HG03520 (cell line): ENCODE measurements around the gene FOXD4.
A peak's percentile ranks its signal among the peaks of the same experiment; 100 is the strongest.
"Not testable (repeated sequence)": the region's sequence is repeated elsewhere in the genome, so short reads cannot be mapped to it uniquely, and the experiment has no call there.

ENCODE experiments used
- ATAC-seq: cut with Tn5 transposase; IDR thresholded peaks from one replicate; pipeline ENCODE4 v1.9.1; 2021; ENCODE audit warnings: mild to moderate bottlenecking, moderate library complexity; ENCODE audit not compliant: unreplicated experiment

Gene FOXD4

GRCh38 chr9:94323-94722 lies 23.9 kb downstream of the FOXD4 start:
- ATAC-seq: not testable (repeated sequence)

- ATAC-seq: not testable (repeated sequence)
Observed at GRCh38 chr9:93909-94308, 24.3 kb downstream of the FOXD4 start.

- not testable (repeated sequence) for ATAC-seq
Observed at GRCh38 chr9:90851-91250, 27.4 kb downstream of the FOXD4 start.

GRCh38 chr9:88396-89037 lies 29.7 kb downstream of the FOXD4 start:
- ATAC-seq: peak; percentile 77

GRCh38 chr9:87860-88259 lies 30.4 kb downstream of the FOXD4 start:
- ATAC-seq: not testable (repeated sequence)

GRCh38 chr9:87105-87504 lies 31.1 kb downstream of the FOXD4 start:
- not testable (repeated sequence) for ATAC-seq

GRCh38 chr9:86697-87096 lies 31.5 kb downstream of the FOXD4 start:
- not testable (repeated sequence) for ATAC-seq

GRCh38 chr9:82932-83689 lies 35.1 kb downstream of the FOXD4 start:
- not testable (repeated sequence) for ATAC-seq

GRCh38 chr9:78333-78732 lies 39.9 kb downstream of the FOXD4 start:
- not testable (repeated sequence) for ATAC-seq

- not testable (repeated sequence) for ATAC-seq
Observed at GRCh38 chr9:76389-76788, 41.8 kb downstream of the FOXD4 start.

- not testable (repeated sequence) for ATAC-seq
Observed at GRCh38 chr9:73900-74525, 44.2 kb downstream of the FOXD4 start.

GRCh38 chr9:73076-73899 lies 44.9 kb downstream of the FOXD4 start:
- ATAC-seq: not testable (repeated sequence)
